Hepatocyte (in vitro differentiated cells): Measurements from ENCODE around the gene STPG2. TPM values are rescaled to one million over a fixed set of nuclear protein-coding genes. Genes with fewer than 3 reads are reported as not detected.

ENCODE experiments used
- DNase-seq: peaks from one replicate; pipeline ENCODE4 v3.0.0-alpha.2; 2016; ENCODE audit warnings: low spot score
- H2AFZ ChIP-seq: fragments of 200-600 bp; sonication (generic); 2 replicates; pipeline ENCODE4 v1.6.0; 2016; ENCODE audit warnings: antibody characterized with exemption, mild to moderate bottlenecking
- H3K27ac ChIP-seq: fragments of 200-600 bp; sonication (generic); 2 replicates; pipeline ENCODE4 v1.5.1; 2016; ENCODE audit warnings: mild to moderate bottlenecking
- H3K27me3 ChIP-seq: fragments of 200-600 bp; sonication (generic); 2 replicates; pipeline ENCODE4 v1.6.1; 2016
- H3K36me3 ChIP-seq: fragments of 200-600 bp; sonication (generic); replicated peaks from 2 replicates; pipeline ENCODE4 v1.5.1; 2016; ENCODE audit warnings: low read depth; ENCODE audit not compliant: insufficient read depth
- H3K4me1 ChIP-seq: fragments of 200-600 bp; sonication (generic); 2 replicates; pipeline ENCODE4 v1.5.1; 2016; ENCODE audit warnings: mild to moderate bottlenecking, moderate library complexity; ENCODE audit not compliant: insufficient read depth
- H3K4me2 ChIP-seq: fragments of 200-600 bp; sonication (generic); 2 replicates; pipeline ENCODE4 v1.6.0; 2016
- H3K4me3 ChIP-seq: fragments of 200-600 bp; sonication (generic); 2 replicates; pipeline ENCODE4 v1.5.1; 2016; ENCODE audit warnings: mild to moderate bottlenecking
- H3K79me2 ChIP-seq: fragments of 200-600 bp; sonication (generic); 2 replicates; pipeline ENCODE4 v1.6.0; 2017; ENCODE audit warnings: mild to moderate bottlenecking
- H3K9me2 ChIP-seq: fragments of 200-600 bp; sonication (generic); replicated peaks from 2 replicates; pipeline ENCODE4 v1.6.0; 2017; ENCODE audit warnings: mild to moderate bottlenecking; ENCODE audit not compliant: insufficient read depth
- H3K9me3 ChIP-seq: fragments of 200-600 bp; sonication (generic); 2 replicates; pipeline ENCODE4 v1.5.1; 2016; ENCODE audit warnings: low read depth, mild to moderate bottlenecking
- H4K20me1 ChIP-seq: fragments of 200-600 bp; sonication (generic); 2 replicates; pipeline ENCODE4 v1.6.0; 2016; ENCODE audit warnings: mild to moderate bottlenecking; ENCODE audit not compliant: insufficient read depth, poor library complexity, severe bottlenecking
- EZH2 ChIP-seq: fragments of 200-600 bp; sonication (generic); IDR thresholded peaks from 2 replicates; pipeline ENCODE4 v1.6.1; 2016; ENCODE audit warnings: antibody characterized with exemption, mild to moderate bottlenecking, borderline replicate concordance
- EZH2phosphoT487 ChIP-seq: fragments of 200-600 bp; sonication (generic); IDR thresholded peaks from one replicate; pipeline ENCODE4 v1.6.1; 2018; ENCODE audit warnings: antibody characterized with exemption, mild to moderate bottlenecking, low read depth, moderate library complexity; ENCODE audit not compliant: unreplicated experiment, severe bottlenecking
- WGBS: methylation state at CpG from one replicate; pipeline ENCODE4 v1.1.6; 2016; ENCODE audit warnings: low lambda C conversion rate; ENCODE audit errors: missing lambda C conversion rate; 5-methylcytosine and 5-hydroxymethylcytosine counted together
- polyA plus RNA-seq: library from polyadenylated mRNA; unstranded; fragments of >200 nt; fragmentation: Nextera tagmentation; extraction: Ambion mirVana; gene quantifications from 2 replicates; pipeline ENCODE4 v1.2.1, GENCODE V29; 2016
- total RNA-seq: library from RNA; depleted of rRNA; stranded (reverse); fragments of >200 nt; gene quantifications from 2 replicates; pipeline ENCODE4 v1.2.3, GENCODE V29; 2014
- TF ChIP-seq, protein P1 (sequence below): fragments of 200-600 bp; sonication (generic); IDR thresholded peaks from 2 replicates; pipeline ENCODE4 v1.5.1; 2016; ENCODE audit warnings: antibody characterized with exemption, mild to moderate bottlenecking; ENCODE audit not compliant: poor library complexity

The STPG2 gene
- total and polyA plus RNA-seq, 2 experiments from 2014 or later, result 0.17 to 0.98 TPM

DNA sequence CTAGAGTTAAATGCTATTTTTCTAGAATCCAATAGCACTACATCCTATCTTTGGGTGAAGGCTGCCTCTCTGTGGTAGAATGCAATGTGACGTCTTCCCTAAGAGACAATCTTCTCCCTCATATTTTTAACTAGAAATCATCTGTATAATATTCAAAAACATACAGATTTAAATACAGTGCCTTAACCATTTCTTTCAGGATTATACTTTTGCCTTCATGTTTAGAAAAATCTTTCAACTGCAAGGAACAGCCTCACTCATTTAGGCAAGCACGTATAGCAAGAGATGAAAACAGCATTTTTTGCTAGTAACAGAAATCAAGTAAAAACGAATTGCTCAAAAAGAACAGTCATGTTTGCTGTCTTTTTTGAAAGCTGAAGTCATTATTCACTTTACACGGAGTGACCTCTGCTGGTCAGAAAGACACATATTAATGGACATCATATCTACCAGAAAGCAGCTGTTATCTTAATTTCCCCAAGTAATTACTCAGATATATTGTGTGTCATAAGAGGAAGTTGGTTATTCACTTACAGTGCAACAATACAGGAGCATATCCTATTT lies 422.3 kb downstream of the STPG2 start:
- peak; percentile 28 for DNase-seq
- Histone ChIP-seq H3K4me3 (no peak overlapping the region), H3K9me3 (no peaks in the 10 kb centered on the region), H3K9me2 (no peaks in the 10 kb centered on the region), H3K27me3 (no peaks in the 10 kb centered on the region), H3K79me2 (no peaks in the 10 kb centered on the region), H4K20me1 (no peaks in the 10 kb centered on the region), H3K27ac (no peak overlapping the region), H3K4me1 (peaks cover 6% of the 10 kb centered on the region), H3K36me3 (no peaks in the 10 kb centered on the region), H3K4me2 (no peak overlapping the region), H2AFZ (no peak overlapping the region)
- WGBS, result 14% methylated on average over 4 of the region's 4 CpGs
- TF ChIP-seq, protein P1, sequence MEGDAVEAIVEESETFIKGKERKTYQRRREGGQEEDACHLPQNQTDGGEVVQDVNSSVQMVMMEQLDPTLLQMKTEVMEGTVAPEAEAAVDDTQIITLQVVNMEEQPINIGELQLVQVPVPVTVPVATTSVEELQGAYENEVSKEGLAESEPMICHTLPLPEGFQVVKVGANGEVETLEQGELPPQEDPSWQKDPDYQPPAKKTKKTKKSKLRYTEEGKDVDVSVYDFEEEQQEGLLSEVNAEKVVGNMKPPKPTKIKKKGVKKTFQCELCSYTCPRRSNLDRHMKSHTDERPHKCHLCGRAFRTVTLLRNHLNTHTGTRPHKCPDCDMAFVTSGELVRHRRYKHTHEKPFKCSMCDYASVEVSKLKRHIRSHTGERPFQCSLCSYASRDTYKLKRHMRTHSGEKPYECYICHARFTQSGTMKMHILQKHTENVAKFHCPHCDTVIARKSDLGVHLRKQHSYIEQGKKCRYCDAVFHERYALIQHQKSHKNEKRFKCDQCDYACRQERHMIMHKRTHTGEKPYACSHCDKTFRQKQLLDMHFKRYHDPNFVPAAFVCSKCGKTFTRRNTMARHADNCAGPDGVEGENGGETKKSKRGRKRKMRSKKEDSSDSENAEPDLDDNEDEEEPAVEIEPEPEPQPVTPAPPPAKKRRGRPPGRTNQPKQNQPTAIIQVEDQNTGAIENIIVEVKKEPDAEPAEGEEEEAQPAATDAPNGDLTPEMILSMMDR, result peak; percentile 55
- TF ChIP-seq EZH2phosphoT487, result no peak
- no peak for TF ChIP-seq EZH2

DNA sequence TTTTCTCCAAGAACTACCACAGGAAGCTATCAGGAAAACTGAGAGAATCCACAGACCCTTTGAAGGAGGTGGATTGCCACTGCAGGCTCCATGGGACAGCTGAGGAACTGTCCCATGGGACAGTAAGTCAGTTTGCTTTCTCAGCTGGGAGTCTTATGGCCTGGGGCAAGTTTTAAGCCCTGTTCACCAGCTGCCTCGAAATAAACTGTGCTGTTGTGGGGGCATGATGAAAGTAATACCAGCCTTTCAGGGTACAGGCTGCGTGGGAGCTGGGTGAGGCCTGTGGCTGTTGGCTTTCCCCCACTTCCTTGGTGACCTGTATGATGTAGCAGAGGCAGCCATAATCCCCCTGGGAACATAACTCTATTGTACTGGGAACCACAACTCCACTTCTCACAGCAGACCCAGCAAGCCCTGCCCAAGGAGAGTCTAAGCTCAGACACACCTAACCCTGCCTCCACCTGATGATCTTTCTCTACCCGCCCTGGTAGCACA lies 452.1 kb downstream of the STPG2 start:
- Histone ChIP-seq H3K27ac (no peak overlapping the region), H3K9me2 (no peaks in the 10 kb centered on the region), H4K20me1 (no peaks in the 10 kb centered on the region), H2AFZ (no peak overlapping the region), H3K4me1 (no peaks in the 10 kb centered on the region), H3K4me2 (no peak overlapping the region), H3K27me3 (no peaks in the 10 kb centered on the region), H3K9me3 (no peaks in the 10 kb centered on the region), H3K36me3 (no peaks in the 10 kb centered on the region), H3K79me2 (no peaks in the 10 kb centered on the region), H3K4me3 (no peak overlapping the region)
- DNase-seq, result no peak
- TF ChIP-seq EZH2 (no peak), EZH2phosphoT487 (no peak)
- TF ChIP-seq, protein P1, result no peak
- 82% methylated on average over 3 of the region's 3 CpGs for WGBS

DNA sequence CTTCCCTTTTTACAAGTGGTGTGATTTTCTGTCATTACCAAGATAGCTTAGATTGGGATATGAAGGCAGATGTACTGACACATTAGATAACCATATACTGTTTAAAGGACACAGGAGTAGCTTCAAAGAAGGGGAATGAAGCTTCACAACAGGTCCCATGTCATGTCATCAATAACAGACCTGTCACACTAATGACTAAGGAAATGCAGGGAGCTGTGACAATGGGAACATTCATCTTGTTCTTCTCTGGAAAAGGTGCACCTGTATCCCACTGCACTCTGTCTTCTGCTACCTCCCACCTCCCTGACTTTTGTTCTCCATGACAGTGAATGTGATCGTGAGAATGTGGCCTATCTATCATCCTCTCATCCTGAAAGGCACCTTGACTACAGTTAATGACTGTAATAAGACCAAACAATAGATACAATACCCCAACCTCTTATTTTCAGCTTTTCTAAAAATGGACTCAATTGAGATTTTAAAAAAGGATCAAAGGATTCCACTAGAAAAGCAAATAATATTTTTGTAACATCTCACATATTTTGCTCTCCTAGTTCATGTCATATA lies 472.5 kb downstream of the STPG2 start:
- Histone ChIP-seq H2AFZ (no peak overlapping the region), H3K79me2 (no peaks in the 10 kb centered on the region), H3K9me2 (no peaks in the 10 kb centered on the region), H3K4me1 (no peaks in the 10 kb centered on the region), H3K9me3 (no peaks in the 10 kb centered on the region), H3K27me3 (no peaks in the 10 kb centered on the region), H3K4me3 (no peak overlapping the region), H4K20me1 (no peaks in the 10 kb centered on the region), H3K27ac (no peak overlapping the region), H3K36me3 (no peaks in the 10 kb centered on the region), H3K4me2 (no peak overlapping the region)
- TF ChIP-seq, protein P1, result no peak
- TF ChIP-seq EZH2, result no peak
- no peak for TF ChIP-seq EZH2phosphoT487
- no peak for DNase-seq
- 68% methylated on average over 1 of the region's 1 CpG for WGBS
